Adrenal gland (tissue), 5 donors: ENCODE measurements around the gene FHL1.

Source experiments
- POLR2A ChIP-seq, 2 donors: fragments of 450-650 bp; IDR thresholded peaks; one replicate each; pipeline ENCODE4 v1.6.1; 2017; ENCODE audit warnings: antibody characterized with exemption in 2 of 2, mild to moderate bottlenecking in 2 of 2, moderate library complexity in 1 of 2
- TF ChIP-seq, protein P1 (sequence below), 6 experiments: fragments of 450-650 bp in 4 of 6; fragments of 200-600 bp in 2 of 6; sonication (generic) in 1 of 6; IDR thresholded peaks; 1 replicate in 5 of 6; 2 replicates in 1 of 6; pipeline versions ENCODE4 v1.5.1 to v1.8.0; 2016 to 2021; ENCODE audit warnings: antibody characterized with exemption in 6 of 6, mild to moderate bottlenecking in 2 of 6, moderate library complexity in 1 of 6
- donor health status: DM: no; HTN: no; CAD: no.

DNA sequence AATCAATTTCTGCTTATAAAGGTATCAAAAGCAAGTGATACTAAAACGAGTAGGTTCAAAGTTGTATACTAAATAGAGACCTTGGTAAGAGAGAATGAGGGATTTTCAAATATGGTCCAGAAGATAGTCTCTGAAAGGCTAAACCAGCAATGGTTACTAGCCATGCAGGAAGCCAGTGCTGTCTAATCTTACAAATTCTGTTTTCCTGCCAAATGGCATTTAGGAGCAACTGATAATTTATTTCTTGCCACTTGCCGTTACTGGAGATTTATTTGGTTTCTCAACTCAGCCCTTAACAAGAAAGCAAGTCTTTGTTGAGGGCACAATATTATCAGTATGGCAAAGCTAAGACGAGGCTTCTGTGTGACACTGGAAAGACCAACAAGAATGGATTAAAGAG is 56.6 kb downstream of the FHL1 start:
- TF ChIP-seq, protein P1, sequence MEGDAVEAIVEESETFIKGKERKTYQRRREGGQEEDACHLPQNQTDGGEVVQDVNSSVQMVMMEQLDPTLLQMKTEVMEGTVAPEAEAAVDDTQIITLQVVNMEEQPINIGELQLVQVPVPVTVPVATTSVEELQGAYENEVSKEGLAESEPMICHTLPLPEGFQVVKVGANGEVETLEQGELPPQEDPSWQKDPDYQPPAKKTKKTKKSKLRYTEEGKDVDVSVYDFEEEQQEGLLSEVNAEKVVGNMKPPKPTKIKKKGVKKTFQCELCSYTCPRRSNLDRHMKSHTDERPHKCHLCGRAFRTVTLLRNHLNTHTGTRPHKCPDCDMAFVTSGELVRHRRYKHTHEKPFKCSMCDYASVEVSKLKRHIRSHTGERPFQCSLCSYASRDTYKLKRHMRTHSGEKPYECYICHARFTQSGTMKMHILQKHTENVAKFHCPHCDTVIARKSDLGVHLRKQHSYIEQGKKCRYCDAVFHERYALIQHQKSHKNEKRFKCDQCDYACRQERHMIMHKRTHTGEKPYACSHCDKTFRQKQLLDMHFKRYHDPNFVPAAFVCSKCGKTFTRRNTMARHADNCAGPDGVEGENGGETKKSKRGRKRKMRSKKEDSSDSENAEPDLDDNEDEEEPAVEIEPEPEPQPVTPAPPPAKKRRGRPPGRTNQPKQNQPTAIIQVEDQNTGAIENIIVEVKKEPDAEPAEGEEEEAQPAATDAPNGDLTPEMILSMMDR (IDR thresholded peaks at IDR 0.05), result no peak
- no peak for TF ChIP-seq POLR2A (IDR thresholded peaks at IDR 0.05)
